Gastroesophageal sphincter (tissue), 3 donors: ENCODE results near the gene PODN.

Source experiments
- EP300 ChIP-seq: sonication (generic); formaldehyde crosslinking; IDR thresholded peaks from one replicate; pipeline ENCODE4 v1.6.1; 2017; ENCODE audit warnings: antibody characterized with exemption, mild to moderate bottlenecking
- POLR2A ChIP-seq, 2 donors: fragments of 450-650 bp; IDR thresholded peaks; one replicate each; pipeline ENCODE4 v1.6.1; 2017; ENCODE audit warnings: antibody characterized with exemption in 2 of 2, mild to moderate bottlenecking in 2 of 2, moderate library complexity in 1 of 2
- POLR2AphosphoS5 ChIP-seq: sonication (generic); formaldehyde crosslinking; IDR thresholded peaks from one replicate; pipeline ENCODE4 v1.6.1; 2017; ENCODE audit warnings: antibody characterized with exemption
- TF ChIP-seq, protein P1 (sequence below), 4 experiments: fragments of 200-600 bp in 2 of 4; fragments of 450-650 bp in 2 of 4; sonication (generic) in 1 of 4; IDR thresholded peaks; one replicate each; pipeline ENCODE4 v1.5.1; 2017 to 2019; ENCODE audit warnings: antibody characterized with exemption in 4 of 4, mild to moderate bottlenecking in 2 of 4, moderate library complexity in 2 of 4

DNA sequence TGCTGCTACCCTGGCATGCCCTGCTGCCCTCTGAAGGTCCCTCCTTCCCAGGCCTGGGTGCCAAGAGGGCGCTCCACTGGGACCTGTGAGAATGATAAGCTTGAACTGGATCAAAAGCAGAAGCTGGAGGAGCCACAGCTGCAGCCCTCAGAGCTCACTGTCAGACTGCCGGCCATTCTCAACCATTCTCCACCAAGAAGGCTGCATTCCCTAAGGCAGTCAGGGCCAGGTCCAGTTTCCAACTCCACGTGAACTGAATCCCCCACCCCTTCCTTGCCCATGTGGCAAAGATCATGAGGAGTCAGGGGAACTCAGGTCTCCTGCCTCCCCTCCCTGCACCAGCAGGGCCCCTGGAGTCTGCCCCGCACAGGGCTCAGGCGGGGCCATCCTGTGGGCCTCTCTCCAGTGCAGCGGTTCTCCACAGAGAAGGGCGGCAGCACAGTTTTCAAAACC, 61.0 kb downstream of the PODN start:
- no peak for TF ChIP-seq EP300
- TF ChIP-seq, protein P1, sequence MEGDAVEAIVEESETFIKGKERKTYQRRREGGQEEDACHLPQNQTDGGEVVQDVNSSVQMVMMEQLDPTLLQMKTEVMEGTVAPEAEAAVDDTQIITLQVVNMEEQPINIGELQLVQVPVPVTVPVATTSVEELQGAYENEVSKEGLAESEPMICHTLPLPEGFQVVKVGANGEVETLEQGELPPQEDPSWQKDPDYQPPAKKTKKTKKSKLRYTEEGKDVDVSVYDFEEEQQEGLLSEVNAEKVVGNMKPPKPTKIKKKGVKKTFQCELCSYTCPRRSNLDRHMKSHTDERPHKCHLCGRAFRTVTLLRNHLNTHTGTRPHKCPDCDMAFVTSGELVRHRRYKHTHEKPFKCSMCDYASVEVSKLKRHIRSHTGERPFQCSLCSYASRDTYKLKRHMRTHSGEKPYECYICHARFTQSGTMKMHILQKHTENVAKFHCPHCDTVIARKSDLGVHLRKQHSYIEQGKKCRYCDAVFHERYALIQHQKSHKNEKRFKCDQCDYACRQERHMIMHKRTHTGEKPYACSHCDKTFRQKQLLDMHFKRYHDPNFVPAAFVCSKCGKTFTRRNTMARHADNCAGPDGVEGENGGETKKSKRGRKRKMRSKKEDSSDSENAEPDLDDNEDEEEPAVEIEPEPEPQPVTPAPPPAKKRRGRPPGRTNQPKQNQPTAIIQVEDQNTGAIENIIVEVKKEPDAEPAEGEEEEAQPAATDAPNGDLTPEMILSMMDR (IDR thresholded peaks at IDR 0.05): no peak
- TF ChIP-seq POLR2AphosphoS5: no peak
- no peak for TF ChIP-seq POLR2A (IDR thresholded peaks at IDR 0.05)
